ENCODE results near the gene ACAA2.

DNA sequence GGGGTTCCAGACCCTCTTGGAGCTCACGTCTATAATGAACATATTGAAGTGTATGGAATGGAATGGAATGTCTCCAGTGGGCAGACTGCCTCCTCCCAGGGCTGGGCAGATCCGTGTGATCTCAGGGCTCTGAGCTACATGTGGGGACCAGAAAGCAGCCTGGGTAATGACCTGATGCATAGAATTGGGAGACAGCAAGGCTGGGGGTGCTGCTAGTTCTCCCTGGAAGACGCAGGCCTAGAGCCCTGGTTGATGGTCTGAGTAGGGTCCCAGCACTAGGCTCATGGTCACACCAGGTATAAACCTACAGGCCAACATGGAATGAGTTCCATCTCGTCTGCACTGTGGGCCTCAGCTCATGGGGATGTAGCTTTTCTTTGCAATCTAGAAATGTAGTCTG is 46.7 kb downstream of the ACAA2 start:
- TF ChIP-seq, protein P1, sequence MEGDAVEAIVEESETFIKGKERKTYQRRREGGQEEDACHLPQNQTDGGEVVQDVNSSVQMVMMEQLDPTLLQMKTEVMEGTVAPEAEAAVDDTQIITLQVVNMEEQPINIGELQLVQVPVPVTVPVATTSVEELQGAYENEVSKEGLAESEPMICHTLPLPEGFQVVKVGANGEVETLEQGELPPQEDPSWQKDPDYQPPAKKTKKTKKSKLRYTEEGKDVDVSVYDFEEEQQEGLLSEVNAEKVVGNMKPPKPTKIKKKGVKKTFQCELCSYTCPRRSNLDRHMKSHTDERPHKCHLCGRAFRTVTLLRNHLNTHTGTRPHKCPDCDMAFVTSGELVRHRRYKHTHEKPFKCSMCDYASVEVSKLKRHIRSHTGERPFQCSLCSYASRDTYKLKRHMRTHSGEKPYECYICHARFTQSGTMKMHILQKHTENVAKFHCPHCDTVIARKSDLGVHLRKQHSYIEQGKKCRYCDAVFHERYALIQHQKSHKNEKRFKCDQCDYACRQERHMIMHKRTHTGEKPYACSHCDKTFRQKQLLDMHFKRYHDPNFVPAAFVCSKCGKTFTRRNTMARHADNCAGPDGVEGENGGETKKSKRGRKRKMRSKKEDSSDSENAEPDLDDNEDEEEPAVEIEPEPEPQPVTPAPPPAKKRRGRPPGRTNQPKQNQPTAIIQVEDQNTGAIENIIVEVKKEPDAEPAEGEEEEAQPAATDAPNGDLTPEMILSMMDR (conservative IDR thresholded peaks at IDR 0.05; ENCODE audit: low read depth, low read length): no peak
- TF ChIP-seq EZH2 (IDR thresholded peaks at IDR 0.05; ENCODE audit: low read length, unreplicated experiment): no peak
